ENCODE measurements around the gene A3GALT2.

The A3GALT2 gene

DNA sequence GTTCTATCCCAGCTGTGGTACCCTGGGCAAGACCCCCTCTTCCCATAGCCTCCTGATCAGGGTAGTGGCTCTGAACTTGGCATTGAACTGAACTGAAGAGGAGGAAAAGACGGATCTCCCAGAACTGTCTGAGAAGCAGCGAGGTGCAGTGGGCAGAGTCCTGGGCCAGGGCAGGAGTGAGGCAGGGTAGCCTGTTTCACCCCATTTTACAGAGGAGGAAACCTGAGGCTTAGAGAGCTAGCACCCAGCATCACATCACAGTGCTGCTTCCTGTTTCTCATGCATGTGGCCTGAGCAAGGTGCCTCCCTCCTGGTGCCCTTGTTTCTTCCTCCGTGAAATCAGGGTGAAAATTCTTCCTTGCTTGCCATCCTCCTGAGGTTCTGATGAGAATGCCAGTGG lies 47.5 kb downstream of the A3GALT2 start:
- TF ChIP-seq, protein P1, sequence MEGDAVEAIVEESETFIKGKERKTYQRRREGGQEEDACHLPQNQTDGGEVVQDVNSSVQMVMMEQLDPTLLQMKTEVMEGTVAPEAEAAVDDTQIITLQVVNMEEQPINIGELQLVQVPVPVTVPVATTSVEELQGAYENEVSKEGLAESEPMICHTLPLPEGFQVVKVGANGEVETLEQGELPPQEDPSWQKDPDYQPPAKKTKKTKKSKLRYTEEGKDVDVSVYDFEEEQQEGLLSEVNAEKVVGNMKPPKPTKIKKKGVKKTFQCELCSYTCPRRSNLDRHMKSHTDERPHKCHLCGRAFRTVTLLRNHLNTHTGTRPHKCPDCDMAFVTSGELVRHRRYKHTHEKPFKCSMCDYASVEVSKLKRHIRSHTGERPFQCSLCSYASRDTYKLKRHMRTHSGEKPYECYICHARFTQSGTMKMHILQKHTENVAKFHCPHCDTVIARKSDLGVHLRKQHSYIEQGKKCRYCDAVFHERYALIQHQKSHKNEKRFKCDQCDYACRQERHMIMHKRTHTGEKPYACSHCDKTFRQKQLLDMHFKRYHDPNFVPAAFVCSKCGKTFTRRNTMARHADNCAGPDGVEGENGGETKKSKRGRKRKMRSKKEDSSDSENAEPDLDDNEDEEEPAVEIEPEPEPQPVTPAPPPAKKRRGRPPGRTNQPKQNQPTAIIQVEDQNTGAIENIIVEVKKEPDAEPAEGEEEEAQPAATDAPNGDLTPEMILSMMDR (conservative IDR thresholded peaks at IDR 0.05; ENCODE audit: low read depth, low read length) = no peak
- no peak overlapping the region for H3K4me3 ChIP-seq (ENCODE audit: low read length)
- no peak for DNase-seq (ENCODE audit: low read depth)

DNA sequence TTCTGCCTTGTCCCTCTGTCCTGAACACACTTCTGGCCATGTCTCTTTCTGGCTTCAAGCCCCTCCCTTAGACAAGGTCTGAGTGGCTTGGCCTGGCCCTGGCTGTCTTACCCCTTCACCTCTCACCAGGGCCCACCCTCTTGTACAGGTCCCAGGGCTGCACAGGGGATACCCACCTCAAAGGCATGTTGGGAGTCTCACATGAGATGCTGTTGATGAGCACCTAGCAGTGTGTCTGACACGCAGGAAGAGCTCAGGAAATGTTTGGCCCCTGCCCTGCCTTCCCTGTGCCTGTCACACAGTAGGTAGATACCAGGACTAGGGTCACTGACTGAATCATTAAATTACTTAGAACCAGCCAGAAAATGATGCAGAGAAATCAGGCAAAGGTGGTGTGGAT lies 48.0 kb downstream of the A3GALT2 start:
- TF ChIP-seq, protein P1 (conservative IDR thresholded peaks at IDR 0.05; ENCODE audit: low read depth, low read length) = no peak
- DNase-seq (ENCODE audit: low read depth) = no peak
- no peak overlapping the region for H3K4me3 ChIP-seq (ENCODE audit: low read length)

DNA sequence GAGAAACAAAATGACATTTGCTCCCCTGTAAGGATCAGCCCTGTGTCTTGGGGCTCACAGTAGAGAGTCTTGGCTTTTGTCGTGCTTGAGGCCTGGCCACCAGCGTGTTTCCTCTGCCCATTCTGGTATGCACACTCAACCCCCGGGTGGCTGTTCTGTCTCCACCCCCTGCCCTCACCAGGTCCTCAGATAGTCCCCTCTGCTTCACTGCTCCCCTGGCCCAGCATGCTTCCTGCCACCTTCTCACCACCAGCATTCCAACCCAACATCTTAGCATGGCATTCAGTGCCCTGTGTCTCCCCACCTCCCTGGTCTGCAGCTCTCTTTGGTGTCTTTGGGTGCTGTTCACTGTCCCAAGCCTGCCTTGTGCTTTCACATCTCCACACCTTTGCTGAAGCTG lies 48.4 kb downstream of the A3GALT2 start:
- no peak for DNase-seq (ENCODE audit: low read depth)
- TF ChIP-seq, protein P1 (conservative IDR thresholded peaks at IDR 0.05; ENCODE audit: low read depth, low read length) = no peak

DNA sequence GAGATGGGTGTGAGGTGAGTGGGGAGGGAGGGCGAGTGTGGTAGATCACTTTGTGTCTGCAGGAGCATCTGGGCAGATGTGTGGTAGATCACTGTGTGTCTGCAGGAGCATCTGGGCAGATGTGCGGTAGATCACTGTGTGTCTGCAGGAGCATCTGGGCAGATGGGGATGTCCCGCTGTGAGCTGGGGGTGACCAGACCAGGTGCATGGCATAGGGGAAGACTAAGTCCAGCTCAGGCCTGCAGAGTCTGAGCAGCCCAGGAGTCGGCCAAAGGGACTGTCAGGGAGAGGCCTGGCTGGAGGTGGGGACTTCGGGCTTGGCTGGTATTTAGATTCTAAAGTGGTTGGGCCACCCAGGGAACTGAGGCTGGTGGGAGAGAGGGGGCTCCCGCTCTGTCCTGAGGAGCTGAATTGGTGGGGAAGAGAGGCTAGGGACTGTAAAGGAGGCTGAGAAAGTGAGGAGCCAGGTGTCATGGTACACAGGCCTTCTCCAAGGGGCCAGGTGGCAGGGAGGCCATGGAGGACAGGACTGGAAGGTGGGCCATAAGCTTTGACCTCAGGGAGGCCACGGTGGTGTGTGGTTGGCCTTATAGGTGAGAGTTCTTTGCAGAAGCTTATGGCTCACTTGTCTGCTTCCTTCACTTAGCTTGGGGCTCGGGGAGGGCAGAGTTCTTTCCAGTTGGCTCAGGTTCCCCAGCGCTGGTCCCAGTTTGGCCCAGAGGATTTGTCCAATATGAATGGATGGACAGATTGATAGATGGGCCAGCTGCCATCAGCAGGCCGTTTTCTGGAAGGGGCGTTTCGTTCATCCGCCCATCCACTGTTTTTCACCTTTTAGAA lies 49.0 kb downstream of the A3GALT2 start:
- no peak overlapping the region for H3K4me3 ChIP-seq (ENCODE audit: low read length)
- no peak for DNase-seq (ENCODE audit: low read depth)
- TF ChIP-seq, protein P1 (conservative IDR thresholded peaks at IDR 0.05; ENCODE audit: low read depth, low read length) = no peak

More for the DNA sequence above, 48.4 kb downstream of the A3GALT2 start:
- no peak overlapping the region for H3K4me3 ChIP-seq (ENCODE audit: low read length)

DNA sequence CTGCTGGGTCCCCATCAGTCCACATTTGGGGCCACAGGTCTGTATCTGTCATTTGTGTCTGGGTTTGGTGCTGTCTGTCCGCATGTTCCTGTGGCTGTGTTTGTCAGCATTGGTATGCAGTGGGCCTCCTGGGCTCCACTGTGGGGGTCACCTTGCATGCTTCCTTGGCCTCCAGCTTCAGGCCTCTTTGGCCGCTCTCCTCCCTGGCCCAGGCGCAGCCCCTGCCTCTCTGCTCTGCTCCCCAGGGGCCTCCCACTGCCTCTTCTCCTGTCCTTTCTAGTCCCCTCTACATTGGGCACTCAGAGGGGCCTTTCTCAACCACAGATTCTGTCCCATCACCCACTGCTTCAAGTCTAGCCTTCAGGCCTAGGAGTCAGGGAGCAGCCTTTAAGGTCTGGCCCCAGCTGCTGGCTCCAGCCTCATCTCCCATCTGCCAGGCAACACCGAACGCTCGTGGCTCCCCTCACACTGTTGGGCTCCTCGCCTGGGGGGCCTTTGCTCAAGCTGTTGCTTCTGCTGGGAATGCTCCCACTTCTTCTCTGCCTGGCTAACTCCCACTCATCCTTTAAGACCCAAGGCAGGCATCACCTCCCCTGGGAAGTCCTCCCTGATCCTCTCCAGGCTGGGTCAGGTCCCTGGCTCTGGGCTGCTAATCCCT lies 50.0 kb downstream of the A3GALT2 start:
- TF ChIP-seq, protein P1 (conservative IDR thresholded peaks at IDR 0.05; ENCODE audit: low read depth, low read length) = no peak

DNA sequence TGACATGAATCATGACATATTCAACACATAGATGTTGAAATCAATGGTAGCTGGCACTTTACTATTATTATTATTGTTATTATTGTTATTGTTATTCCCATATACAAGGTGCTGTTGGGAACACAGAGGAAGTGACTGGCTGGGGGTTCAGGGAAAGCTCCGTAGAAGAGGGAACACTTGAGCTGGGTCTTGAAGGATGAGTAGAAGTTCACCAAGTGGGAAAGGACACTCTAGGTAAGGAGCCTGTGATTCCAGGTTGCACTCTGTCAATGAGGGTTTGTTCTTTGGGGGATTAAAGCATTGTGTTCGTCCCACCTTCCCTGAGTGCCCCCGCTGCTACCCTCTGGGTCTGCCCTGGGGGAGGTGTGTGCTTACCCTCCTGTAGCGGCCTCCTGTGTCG lies 50.5 kb downstream of the A3GALT2 start:
- DNase-seq (ENCODE audit: low read depth) = no peak
- no peak overlapping the region for H3K4me3 ChIP-seq (ENCODE audit: low read length)
- TF ChIP-seq, protein P1 (conservative IDR thresholded peaks at IDR 0.05; ENCODE audit: low read depth, low read length) = no peak

More for the DNA sequence above, 50.0 kb downstream of the A3GALT2 start:
- H3K4me3 ChIP-seq (ENCODE audit: low read length) = no peak overlapping the region
- no peak for DNase-seq (ENCODE audit: low read depth)

All from retinal pigment epithelial cell (primary cell).